ENCODE data around the gene FMO5. TPM values are rescaled to one million over a fixed set of nuclear protein-coding genes. Genes with fewer than 3 reads are reported as not detected.
"Not testable (repeated sequence)": the region's sequence is repeated elsewhere in the genome, so short reads cannot be mapped to it uniquely, and the experiment has no call there.

Gene FMO5
- total and polyA plus RNA-seq, 2 of the 13 experiments (the other 11 are each of a cell fraction or from before 2014, with no cell fraction given): 48.2 to 149 TPM

- DNase-seq (ENCODE audit: low spot score); H2AFZ ChIP-seq (ENCODE audit: low read length); ATAC-seq; H3K9me3 ChIP-seq (ENCODE audit: low read length); H3K27me3 ChIP-seq (ENCODE audit: control insufficient read depth in 1 of 2, insufficient read depth in 2 of 2, low read length in 2 of 2); H3K36me3 ChIP-seq (replicated peaks in 1 of 2; ENCODE audit: control insufficient read depth in 1 of 2, insufficient read depth in 2 of 2, low read length in 2 of 2); BruUV-seq (replicated peaks); FAIRE-seq; H4K20me1 ChIP-seq (ENCODE audit: insufficient read depth, low read length); intact Hi-C loops (cut with micrococcal nuclease; ENCODE audit: unreplicated experiment): not testable (repeated sequence)
- Histone ChIP-seq H3K27ac (ENCODE audit: extremely low read length, insufficient read depth, low read length) (peak overlapping the region; percentile 93), H3K9ac (ENCODE audit: insufficient read depth, low read depth, low read length) (peak overlapping the region; percentile 65), H3K79me2 (ENCODE audit: insufficient read depth, low read length) (peaks cover 32% of the 10 kb centered on the region), H3K4me3 (replicated peaks in 1 of 3; ENCODE audit: insufficient read depth in 1 of 3, low read depth in 2 of 3, low read length in 3 of 3) (peak overlapping the region in 1 of 3 experiments; percentile 34; a peak in 1 of 6 replicates), H3K4me1 (ENCODE audit: insufficient read depth, low read length) (peaks cover 80% of the 10 kb centered on the region), H3K4me2 (ENCODE audit: low read depth, low read length) (peak overlapping the region; percentile 73)
- ChIA-PET CTCF (ENCODE audit: low intra/inter-chr PET ratio, low total read pairs) (interaction anchor here (4.3 kb wide), 1 partner anchor 68 kb away, joined by 141 read pairs; the partner anchor contains the start of gene PRKAB2), POLR2A (interaction anchor here (0.9 to 5.3 kb wide), 5 partner anchors 16 to 71 kb away, joined by 4 to 101 read pairs (median 82); partner anchors contain the start of genes FMO5 and PRKAB2)
- in situ Hi-C loops (cut with HindIII; ENCODE audit: extremely low pct_ligation_motif_present, low pct_unique_long_range_greater_than_20kb): loop anchor here (5.0 kb wide), 1 partner anchor 68 kb away; the partner anchor contains the start of gene PRKAB2
- 25% methylated on average over 4 of the region's 5 CpGs for WGBS (ENCODE audit: low lambda C conversion rate)
- peak; percentile 84 for TF ChIP-seq DRAP1 (CRISPR knock-in tag; IDR thresholded peaks at IDR 0.05)
- peak; percentile 68 for TF ChIP-seq NCOA2 (CRISPR knock-in tag; IDR thresholded peaks at IDR 0.05)
- TF ChIP-seq SOX13 (IDR thresholded peaks at IDR 0.05): peak; percentile 34; the same call in 1 of the 2 replicates
- peak in 1 of 2 experiments; percentile 92; a peak in 2 of 4 replicates for TF ChIP-seq SOX13 (CRISPR knock-in tag; conservative IDR thresholded peaks at IDR 0.05 in 1 of 2, IDR thresholded peaks at IDR 0.05 in 1 of 2)
- TF ChIP-seq BRD4 (CRISPR knock-in tag; IDR thresholded peaks at IDR 0.05): peak; percentile 80
- TF ChIP-seq FOXO1 (CRISPR knock-in tag; IDR thresholded peaks at IDR 0.05): peak; percentile 47; the same call in 1 of the 2 replicates
- peak; percentile 64; the same call in 1 of the 2 replicates for TF ChIP-seq HOXA3 (CRISPR knock-in tag; IDR thresholded peaks at IDR 0.05)
- peak; percentile 64; the same call in 1 of the 2 replicates for TF ChIP-seq IRF2 (CRISPR knock-in tag; IDR thresholded peaks at IDR 0.05)
- TF ChIP-seq ZFY (CRISPR knock-in tag; IDR thresholded peaks at IDR 0.05): peak; percentile 49
- TF ChIP-seq RXRB (CRISPR knock-in tag; IDR thresholded peaks at IDR 0.05; ENCODE audit: borderline replicate concordance): peak; percentile 66; the same call in 1 of the 2 replicates
- 0 out of 2 replicates have a peak, but pooled peaks have one; percentile 54 for TF ChIP-seq IKZF5 (CRISPR knock-in tag; IDR thresholded peaks at IDR 0.05)
- TF ChIP-seq CEBPG (CRISPR knock-in tag; IDR thresholded peaks at IDR 0.05): 0 out of 2 replicates have a peak, but pooled peaks have one; percentile 12
- TF ChIP-seq PATZ1 (CRISPR knock-in tag; IDR thresholded peaks at IDR 0.05): peak; percentile 34
- peak; percentile 79 for TF ChIP-seq FOXP4 (CRISPR knock-in tag; IDR thresholded peaks at IDR 0.05)
- peak; percentile 92 for TF ChIP-seq MED1 (CRISPR knock-in tag; IDR thresholded peaks at IDR 0.05)
- TF ChIP-seq ZNF784 (CRISPR knock-in tag; IDR thresholded peaks at IDR 0.05; ENCODE audit: borderline replicate concordance): peak; percentile 29; the same call in 1 of the 2 replicates
- TF ChIP-seq GATAD2A (CRISPR knock-in tag; IDR thresholded peaks at IDR 0.05): peak; percentile 78
- TF ChIP-seq ZNF232 (CRISPR knock-in tag; IDR thresholded peaks at IDR 0.05; ENCODE audit: borderline replicate concordance): 0 out of 2 replicates have a peak, but pooled peaks have one; percentile 31
These were observed 15.1 kb upstream of the FMO5 start for GRCh38 chr1:147240131-147240721.

All from HepG2 (cell line).